Ureter (tissue), 1 donor: ENCODE data around the gene IRF4. TPM values are rescaled to one million over a fixed set of nuclear protein-coding genes. Genes with fewer than 3 reads are reported as not detected.

ENCODE experiments used
- DNase-seq: peaks from one replicate; pipeline ENCODE4 v3.0.0-alpha.2; 2020; ENCODE audit warnings: low spot score
- total RNA-seq: library from RNA; stranded (reverse); gene quantifications from one replicate; pipeline ENCODE4 v1.2.4, GENCODE V29; 2023
- donor health status: DM: yes; HTN: yes; CAD: no.

Gene IRF4
- total RNA-seq, 1 donor from 2014 or later: 12.1 TPM

DNA sequence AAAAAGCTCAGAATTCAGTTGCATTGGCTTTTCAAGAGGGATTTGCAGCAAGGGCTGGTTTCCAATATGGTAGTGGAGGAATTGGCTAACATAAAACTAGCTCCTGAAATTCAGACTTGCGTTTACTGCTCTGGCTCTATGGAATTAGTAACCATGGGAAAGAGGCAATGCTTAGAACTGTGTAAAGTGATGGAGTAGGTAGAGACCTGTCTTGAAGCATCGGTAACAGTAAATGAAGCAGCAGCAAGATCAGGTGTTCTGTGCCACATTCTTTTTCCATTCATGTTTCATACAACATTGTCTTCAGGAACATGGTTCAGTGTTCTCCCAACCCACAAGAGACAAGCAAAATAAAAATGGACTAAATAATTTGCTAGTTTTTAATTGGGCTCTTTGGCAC lies 6.5 kb downstream of the IRF4 start:
- DNase-seq: no peak

DNA sequence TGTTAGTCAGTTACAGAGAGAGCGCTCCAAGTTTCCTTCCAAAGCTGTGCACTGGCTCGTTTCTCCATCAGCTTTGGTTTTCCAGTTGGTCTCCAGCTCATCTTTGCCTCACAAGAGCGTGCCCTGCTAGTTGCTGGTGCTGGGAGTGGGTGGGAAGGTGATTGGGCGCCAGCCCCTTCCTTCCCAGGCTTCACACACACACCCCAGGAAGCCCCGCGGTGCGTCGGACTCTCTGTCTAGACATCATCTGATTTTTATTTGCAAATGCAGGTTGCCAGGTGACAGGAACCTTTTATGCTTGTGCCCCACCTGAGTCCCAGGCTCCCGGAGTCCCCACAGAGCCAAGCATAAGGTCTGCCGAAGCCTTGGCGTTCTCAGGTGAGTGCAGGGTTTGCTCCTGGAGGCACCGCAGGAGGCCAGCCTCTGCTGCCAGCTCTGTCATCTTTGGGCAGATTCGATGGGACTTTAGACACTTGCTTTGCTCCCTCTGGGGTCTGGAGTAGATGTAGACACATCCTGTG lies 7.1 kb downstream of the IRF4 start:
- no peak for DNase-seq

- DNase-seq: no peak
Measured at GRCh38 chr6:399785-400534, 8.4 kb downstream of the IRF4 start.

DNA sequence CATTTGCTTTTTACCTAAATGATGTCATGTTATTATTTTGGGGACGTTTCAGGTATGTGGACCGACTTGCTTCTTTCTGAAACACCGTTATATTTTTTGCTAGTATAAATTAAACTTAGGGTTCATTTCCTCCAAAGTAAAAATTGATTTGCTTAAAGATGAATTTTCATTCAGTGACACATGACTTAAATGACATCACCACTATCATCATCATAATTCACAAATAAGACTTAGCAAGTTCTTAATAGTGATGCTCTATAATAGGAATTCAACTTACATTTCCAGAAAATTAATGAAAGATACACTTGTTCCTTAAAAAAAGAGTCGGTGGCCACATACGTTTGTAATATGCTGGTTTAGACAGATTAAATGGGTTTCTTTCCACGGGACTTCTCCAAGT lies 9.3 kb downstream of the IRF4 start:
- no peak for DNase-seq

DNA sequence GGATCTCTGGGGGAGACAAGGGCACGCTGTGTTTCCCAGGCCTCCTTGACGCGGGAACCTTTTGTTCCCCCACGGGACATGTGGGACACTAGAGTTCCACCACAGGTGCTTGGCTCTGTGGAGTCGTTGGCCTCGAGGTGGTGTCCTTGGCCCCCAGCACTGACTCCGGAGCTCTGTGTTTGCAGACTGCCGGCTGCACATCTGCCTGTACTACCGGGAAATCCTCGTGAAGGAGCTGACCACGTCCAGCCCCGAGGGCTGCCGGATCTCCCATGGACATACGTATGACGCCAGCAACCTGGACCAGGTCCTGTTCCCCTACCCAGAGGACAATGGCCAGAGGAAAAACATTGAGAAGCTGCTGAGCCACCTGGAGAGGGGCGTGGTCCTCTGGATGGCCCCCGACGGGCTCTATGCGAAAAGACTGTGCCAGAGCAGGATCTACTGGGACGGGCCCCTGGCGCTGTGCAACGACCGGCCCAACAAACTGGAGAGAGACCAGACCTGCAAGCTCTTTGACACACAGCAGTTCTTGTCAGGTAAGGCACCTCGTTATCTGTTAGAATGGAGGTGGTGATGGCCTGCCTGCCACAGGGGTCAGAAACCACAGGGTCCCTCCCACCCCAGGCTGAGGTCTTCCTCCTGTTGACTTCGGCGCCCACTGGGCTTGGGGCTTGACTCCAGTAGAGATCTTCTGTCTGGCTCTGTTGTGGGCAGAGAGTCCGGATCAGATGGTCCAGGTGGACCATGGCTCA lies 9.9 kb downstream of the IRF4 start:
- DNase-seq: peak; percentile 32

DNA sequence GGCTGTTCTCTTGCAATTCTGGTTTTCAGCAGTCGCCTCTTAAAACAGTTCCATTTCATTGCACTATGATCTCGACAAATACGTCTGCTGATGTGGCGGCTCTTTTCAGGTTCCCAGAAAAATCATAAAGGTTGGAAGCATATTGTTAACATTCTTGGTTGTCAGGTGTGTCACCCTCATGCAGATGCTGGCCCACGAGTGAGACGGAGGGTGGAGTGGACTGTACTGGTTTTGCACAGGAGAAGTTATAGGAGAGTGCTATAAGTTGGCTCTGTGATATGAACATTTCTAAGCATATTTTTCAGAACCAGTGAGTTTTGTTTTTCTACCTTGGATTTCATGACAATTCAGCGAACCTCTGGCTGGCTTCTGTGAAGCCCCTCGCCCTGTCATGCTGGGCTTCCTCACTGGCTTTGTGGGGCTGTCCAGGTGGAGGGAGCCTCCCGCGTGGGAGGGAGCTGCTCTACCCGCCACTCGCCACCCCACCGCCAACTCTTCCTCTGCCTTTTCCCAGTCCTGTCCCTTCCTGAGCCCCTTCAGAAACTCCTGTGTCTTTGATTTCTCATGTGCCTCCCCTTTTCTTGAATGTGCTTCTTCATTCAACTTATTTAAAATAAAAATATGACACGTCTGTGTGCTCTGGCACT lies 10.6 kb downstream of the IRF4 start:
- no peak for DNase-seq

DNA sequence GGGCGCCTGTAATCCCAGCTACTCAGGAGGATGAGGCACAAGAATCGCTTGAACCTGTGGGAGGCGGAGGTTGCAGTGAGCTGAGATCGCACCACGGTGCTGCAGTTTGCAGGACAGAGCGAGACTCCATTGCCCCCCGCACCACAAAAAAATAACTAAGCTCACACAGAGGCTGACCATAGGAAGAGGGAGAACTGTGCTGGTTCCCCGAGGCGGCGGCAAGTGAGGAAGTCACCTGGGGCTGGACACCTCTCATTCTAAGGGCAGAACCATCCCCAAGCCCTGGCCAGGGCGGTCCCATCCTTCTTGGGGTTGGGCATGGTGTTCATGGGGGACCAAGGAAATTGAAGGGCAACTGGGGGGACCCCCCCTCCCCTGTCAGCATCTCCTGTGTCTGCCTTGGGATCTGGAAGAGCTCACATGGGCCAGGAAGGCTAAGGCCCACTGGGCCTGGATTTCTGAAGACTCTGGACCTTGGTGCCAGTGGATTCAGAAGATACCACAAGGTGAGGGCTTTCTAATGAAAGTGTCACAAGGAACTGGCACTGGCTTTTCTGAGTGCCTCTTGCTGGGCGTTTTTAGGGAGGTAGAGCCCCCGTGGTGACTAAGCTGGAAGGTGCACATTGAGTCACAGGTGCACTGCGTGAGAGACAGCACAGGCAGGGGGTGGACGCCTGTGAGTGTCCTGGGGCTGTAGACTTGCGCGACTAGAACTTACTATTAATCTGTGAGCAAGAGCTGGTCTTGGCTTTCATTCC lies 11.5 kb downstream of the IRF4 start:
- no peak for DNase-seq

- DNase-seq: peak; percentile 39
Measured at GRCh38 chr6:403659-404655, 12.4 kb downstream of the IRF4 start.

GRCh38 chr6:404685-405423 lies 13.3 kb downstream of the IRF4 start:
- no peak for DNase-seq

GRCh38 chr6:408148-408547 lies 16.6 kb downstream of the IRF4 start:
- no peak for DNase-seq

DNA sequence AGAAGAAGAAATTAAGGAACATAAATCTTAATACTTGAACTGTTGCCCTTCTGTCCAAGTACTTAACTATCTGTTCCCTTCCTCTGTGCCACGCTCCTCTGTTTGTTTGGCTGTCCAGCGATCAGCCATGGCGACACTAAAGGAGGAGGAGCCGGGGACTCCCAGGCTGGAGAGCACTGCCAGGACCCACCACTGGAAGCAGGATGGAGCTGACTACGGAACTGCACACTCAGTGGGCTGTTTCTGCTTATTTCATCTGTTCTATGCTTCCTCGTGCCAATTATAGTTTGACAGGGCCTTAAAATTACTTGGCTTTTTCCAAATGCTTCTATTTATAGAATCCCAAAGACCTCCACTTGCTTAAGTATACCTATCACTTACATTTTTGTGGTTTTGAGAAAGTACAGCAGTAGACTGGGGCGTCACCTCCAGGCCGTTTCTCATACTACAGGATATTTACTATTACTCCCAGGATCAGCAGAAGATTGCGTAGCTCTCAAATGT lies 17.1 kb downstream of the IRF4 start:
- DNase-seq: no peak

- no peak for DNase-seq
Measured at GRCh38 chr6:409370-409972, 17.9 kb downstream of the IRF4 start.

GRCh38 chr6:410555-411395 lies 19.2 kb downstream of the IRF4 start:
- no peak for DNase-seq

DNA sequence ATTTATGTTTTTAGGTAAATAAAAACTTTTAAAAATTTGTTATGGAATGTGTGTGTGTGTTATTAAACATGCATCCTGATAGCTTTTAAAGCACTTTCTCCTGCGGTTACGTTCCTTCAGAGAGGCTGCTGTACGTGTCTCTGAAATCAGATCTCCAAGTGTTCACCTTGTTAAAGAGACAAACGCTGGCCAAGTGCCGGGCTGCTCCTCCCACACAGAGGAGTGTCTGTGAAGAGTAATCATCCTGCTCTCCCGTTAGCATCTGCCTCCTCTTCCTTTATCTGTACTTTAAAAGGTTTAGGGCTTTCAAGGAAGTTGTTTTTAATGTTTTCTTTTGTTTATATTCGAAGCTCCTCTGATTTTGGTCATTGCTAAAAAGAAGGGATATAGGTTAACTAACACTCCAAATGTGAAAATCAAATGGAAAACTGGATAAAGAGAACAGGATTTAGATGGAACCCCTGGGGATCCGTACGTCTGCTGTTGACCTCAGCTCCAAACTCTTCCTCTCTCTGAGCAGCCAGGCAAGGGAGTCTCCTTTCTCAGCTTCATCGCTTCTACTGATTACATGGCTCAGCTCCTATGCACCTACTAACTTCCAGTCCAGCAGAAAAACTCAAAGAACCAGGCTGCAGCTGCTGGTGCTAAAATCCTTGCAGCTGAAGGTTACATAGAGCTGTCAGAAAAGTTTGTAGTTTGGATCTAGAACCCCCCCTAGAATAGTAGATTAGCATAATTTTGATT lies 20.0 kb downstream of the IRF4 start:
- DNase-seq: no peak

GRCh38 chr6:412146-412886 lies 20.8 kb downstream of the IRF4 start:
- no peak for DNase-seq

- no peak for DNase-seq
Measured at GRCh38 chr6:414447-414846, 22.9 kb downstream of the IRF4 start.

DNA sequence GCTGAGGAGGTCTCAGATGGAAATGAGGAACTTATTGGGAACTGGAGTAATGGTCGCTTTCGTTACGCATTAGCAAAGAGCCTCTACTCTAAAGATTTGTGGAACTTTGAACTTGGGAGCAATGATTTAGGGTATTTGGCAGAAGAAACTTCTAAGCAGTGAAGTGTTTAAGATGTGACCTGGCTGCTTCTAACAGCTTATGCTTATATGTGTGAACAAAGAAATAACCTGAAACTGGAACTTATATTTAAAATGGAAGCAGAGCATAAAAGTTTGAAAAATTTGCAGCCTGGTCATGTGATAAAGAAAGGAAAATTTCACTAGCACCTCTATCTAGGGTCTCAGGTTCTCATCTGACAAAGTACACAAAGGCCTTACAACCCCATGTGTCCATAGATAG lies 23.5 kb downstream of the IRF4 start:
- DNase-seq: no peak
